Epithelial cell of esophagus (primary cell): Measurements from ENCODE around the gene NRG3.

Experiments
- DNase-seq: peaks from one replicate; pipeline ENCODE4 v3.0.0; 2010; ENCODE audit warnings: low read depth
- H3K4me3 ChIP-seq: 2 replicates; pipeline ENCODE4 v1.5.1; 2011; ENCODE audit warnings: mild to moderate bottlenecking, low read length, control low read depth
- TF ChIP-seq, protein P1 (sequence below): IDR thresholded peaks from 2 replicates; pipeline ENCODE4 v1.5.1; 2011; ENCODE audit warnings: low read depth, mild to moderate bottlenecking, low read length, control low read depth, inconsistent platforms; ENCODE audit not compliant: insufficient read depth; ENCODE audit errors: missing control alignments

The NRG3 gene

DNA sequence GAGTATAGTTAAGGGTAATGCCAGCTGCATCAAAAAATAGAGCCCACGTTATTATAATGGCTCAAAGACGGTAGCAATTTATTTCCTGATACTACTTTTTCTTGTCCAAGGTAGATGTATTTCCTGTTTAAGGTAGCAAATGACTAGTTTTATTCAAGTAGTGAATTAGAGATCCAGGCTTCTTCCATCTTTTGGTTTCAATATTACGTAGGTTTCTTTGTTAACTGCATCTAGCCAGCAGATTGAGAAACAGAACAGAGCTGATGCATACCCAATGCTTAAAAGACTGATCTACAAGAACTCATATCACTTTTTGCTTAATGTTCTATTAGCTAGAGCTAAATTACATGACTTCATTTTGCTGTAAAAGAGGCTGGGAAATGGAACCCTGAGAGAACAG lies 992.1 kb downstream of the NRG3 start:
- no peak for DNase-seq
- H3K4me3 ChIP-seq, result no peak overlapping the region
- TF ChIP-seq, protein P1, sequence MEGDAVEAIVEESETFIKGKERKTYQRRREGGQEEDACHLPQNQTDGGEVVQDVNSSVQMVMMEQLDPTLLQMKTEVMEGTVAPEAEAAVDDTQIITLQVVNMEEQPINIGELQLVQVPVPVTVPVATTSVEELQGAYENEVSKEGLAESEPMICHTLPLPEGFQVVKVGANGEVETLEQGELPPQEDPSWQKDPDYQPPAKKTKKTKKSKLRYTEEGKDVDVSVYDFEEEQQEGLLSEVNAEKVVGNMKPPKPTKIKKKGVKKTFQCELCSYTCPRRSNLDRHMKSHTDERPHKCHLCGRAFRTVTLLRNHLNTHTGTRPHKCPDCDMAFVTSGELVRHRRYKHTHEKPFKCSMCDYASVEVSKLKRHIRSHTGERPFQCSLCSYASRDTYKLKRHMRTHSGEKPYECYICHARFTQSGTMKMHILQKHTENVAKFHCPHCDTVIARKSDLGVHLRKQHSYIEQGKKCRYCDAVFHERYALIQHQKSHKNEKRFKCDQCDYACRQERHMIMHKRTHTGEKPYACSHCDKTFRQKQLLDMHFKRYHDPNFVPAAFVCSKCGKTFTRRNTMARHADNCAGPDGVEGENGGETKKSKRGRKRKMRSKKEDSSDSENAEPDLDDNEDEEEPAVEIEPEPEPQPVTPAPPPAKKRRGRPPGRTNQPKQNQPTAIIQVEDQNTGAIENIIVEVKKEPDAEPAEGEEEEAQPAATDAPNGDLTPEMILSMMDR, result no peak

DNA sequence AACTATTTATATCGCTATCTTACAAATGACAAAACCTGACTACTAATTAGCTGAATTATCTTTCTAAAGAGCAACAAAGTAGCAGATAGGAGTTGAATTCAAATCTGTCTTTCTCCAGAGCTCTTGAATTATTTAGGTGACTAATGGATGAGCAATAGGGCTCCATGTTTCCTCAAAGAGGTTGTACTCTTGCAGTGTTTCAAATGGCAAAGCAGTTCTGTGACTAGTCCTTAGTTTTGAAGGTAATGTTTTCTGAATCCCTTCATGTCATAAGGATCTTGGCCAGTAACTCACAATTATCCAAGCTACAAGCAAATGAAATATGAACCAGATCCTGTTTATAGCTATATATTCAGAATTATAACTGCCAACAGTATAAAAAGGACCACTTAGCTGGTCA lies 999.7 kb downstream of the NRG3 start:
- TF ChIP-seq, protein P1, result no peak
- H3K4me3 ChIP-seq, result no peak overlapping the region
- peak; percentile 6 for DNase-seq

DNA sequence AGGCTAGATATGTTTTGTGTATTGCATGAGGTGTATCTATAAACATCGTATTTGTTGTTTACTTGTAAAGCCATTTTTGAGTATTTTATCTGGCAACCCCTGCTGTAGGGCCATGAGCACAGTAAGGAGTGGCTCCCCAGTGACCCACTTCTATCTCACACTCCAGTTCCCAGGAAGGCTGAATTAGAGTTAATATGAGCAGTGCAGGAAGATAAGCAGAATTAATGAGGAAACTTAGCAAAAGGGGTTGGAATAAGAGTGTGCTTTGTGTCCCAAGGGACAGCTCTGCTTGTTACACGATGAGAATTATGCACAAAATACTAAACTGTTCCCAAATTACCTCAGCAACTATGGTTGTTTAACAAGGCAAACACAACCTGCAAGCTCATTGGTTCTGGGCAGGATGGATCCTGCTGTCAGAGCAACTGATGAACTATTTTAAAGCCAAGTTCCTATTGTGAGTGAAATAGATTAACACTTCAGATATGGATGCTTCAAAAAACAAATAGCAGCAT lies 1005.8 kb downstream of the NRG3 start:
- no peak overlapping the region for H3K4me3 ChIP-seq
- TF ChIP-seq, protein P1, result no peak
- DNase-seq, result no peak

DNA sequence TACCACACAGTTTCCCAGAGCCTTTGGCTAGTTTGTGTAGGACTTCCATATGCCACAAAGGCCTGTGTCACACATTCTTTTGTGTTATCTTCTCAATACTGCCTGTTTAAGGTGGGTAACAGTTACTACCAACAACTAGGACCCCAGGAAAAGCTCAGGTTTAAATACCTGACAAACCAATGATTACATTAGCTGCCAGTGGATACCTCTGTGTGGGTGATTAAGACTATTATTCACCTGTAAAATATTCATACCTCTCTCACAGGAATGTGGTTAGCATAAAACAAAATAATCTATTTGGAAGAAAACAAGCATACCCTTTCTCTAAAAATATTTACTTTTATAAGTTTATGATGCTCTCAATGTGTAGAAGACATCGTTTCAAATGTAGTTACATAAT lies 1007.7 kb downstream of the NRG3 start:
- no peak overlapping the region for H3K4me3 ChIP-seq
- DNase-seq, result no peak
- TF ChIP-seq, protein P1, result no peak

DNA sequence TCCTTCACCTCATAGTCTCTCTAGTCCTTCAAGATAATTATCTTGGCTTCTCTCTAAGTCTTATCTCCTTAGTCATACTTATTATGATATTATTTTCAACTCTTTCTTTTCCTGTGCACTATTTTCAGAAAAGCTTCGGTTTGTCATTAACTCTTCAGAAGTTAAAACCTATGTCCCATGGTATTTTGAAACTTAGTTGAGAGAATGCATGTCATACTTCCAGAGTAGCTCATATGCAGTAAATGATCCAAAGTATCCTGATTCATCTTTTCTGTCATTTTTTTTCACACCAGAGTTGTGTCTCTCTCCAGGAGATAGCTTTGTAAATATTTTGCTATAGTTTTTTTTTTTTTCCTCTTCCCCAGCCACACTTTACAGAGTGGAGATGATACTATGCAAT lies 1008.6 kb downstream of the NRG3 start:
- TF ChIP-seq, protein P1, result no peak
- no peak for DNase-seq
- H3K4me3 ChIP-seq, result no peak overlapping the region

DNA sequence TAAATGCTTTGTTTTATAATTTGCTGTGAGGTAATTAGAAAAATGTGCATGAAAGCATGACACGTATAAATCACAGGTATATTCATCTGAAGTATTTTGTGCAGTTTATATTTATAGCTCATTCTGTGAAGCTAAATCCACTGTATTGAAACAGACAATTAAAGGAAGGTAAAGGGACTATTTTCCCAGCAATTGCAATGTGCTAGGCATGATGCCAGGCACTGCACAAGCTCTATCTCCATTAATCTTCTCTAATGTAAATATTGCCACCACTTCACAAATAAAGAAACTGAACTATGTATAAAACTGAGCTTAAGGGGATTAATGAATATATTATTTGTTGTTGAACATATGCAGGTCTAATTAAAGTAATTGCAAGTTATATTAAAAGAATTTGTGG lies 1012.5 kb downstream of the NRG3 start:
- H3K4me3 ChIP-seq, result no peak overlapping the region
- DNase-seq, result no peak
- TF ChIP-seq, protein P1, result no peak

DNA sequence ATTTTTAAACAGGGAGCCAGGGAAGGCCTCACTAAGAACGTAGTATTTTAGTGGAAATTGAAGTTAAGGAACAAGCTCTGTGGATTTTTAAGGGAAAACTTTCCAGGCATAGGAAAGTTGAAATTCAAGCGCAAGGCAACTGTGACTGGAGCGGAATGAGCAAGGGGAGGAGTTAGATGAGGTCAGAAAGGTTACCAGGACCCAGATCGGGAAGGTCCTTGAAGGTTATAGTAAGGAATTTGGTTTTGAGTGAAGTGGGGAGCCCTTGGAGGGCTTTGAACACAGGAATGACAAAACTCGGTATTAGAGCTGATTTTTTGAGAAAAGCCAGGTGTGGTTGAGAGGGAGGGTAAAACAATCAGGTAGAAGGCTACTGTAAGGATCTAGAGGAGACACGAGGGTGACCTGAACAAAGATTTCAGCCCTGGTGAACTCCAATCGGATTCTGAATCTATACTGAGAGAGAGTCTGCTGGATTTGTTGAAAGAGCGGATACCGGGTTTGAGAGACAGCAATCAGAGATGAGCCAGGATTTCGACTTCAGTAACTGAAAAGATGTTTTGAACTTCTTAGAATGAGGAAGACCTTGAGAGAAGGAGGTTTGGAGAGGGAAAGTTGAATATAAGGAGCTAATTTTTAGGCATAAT lies 1013.9 kb downstream of the NRG3 start:
- no peak overlapping the region for H3K4me3 ChIP-seq
- no peak for DNase-seq
- TF ChIP-seq, protein P1, result no peak
